Left ventricle myocardium superior (tissue), 1 donor: Measurements from ENCODE around the gene SNX8. TPM values are rescaled to one million over a fixed set of nuclear protein-coding genes. Genes with fewer than 3 reads are reported as not detected.
"Not testable (repeated sequence)": the region's sequence is repeated elsewhere in the genome, so short reads cannot be mapped to it uniquely, and the experiment has no call there.

Experiments
- ATAC-seq: fragments of 200-7000 bp; cut with Tn5 transposase; one replicate; pipeline ENCODE4 v1.9.1; 2020; ENCODE audit warnings: mild to moderate bottlenecking, moderate library complexity
- DNase-seq: peaks from one replicate; pipeline ENCODE4 v3.0.0-alpha.2; 2020
- intact Hi-C: fragments of 100-400 bp; cut with micrococcal nuclease; formaldehyde crosslinking; loops from one replicate; pipeline ENCODE4 v1.11.0; 2022
- long read RNA-seq: library from polyadenylated mRNA; unstranded; transcript quantifications from one replicate; pipeline ENCODE4 v2.0.0, GENCODE V29; 2021
- total RNA-seq: library from RNA; stranded (reverse); fragmentation: NEBNext Ultra II Directional; extraction: Animal tissue kit (Norgen Biotek cat#: 25700); gene quantifications from one replicate; pipeline ENCODE4 v1.2.1, GENCODE V29; 2021
- donor health status: DM: no; HTN: yes; CAD: no; lungs with severe emphysema.

The SNX8 gene, protein sequence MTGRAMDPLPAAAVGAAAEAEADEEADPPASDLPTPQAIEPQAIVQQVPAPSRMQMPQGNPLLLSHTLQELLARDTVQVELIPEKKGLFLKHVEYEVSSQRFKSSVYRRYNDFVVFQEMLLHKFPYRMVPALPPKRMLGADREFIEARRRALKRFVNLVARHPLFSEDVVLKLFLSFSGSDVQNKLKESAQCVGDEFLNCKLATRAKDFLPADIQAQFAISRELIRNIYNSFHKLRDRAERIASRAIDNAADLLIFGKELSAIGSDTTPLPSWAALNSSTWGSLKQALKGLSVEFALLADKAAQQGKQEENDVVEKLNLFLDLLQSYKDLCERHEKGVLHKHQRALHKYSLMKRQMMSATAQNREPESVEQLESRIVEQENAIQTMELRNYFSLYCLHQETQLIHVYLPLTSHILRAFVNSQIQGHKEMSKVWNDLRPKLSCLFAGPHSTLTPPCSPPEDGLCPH
- 16.7 TPM for total RNA-seq
- long read RNA-seq, full-length matches to known transcripts, result 11 of 14 reads
- long read RNA-seq, partial matches to known transcripts, result 1 of 14 reads
- long read RNA-seq, other reads (novel, unspliced or antisense), result 2 of 14 reads

DNA sequence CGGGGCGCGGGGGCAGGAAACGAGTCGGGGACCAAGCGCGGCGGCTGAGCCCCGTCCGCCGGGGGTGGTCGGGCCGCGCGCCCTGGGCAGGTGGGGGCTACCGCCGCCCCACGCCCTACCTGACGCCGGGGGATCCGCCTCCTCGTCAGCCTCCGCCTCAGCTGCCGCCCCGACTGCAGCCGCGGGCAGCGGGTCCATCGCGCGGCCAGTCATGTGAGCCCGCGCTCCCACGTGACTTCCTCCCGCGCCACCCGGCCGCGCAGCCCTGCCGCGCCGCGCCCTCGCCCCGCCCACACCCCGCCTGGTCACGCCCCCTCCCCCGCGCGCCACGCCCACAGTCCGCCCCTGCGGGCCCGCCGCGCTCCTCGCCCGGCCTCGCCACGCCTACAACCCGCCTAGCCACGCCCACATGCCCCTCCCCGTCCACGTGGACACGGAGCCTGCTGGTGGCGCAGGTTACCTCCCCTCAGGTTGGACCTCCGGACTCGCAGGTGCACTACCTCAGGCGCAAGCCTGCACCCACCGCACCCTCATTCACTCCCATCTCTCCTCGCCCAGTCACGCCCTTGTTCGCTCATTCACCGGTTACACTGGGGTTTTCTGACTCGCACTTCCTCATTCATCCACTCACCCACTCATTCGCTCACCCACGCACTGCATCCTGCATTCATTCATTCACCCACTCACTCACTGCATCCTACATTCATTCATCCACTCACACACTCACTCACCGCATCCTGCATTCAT lies at the start of gene SNX8:
SNX8 (minus strand) TSS at position 233 of the 747 bp plus-strand sequence; CDS start at position 213, 20 bp downstream.
- peak; percentile 99 for ATAC-seq
- intact Hi-C loops, result no loop called here

DNA sequence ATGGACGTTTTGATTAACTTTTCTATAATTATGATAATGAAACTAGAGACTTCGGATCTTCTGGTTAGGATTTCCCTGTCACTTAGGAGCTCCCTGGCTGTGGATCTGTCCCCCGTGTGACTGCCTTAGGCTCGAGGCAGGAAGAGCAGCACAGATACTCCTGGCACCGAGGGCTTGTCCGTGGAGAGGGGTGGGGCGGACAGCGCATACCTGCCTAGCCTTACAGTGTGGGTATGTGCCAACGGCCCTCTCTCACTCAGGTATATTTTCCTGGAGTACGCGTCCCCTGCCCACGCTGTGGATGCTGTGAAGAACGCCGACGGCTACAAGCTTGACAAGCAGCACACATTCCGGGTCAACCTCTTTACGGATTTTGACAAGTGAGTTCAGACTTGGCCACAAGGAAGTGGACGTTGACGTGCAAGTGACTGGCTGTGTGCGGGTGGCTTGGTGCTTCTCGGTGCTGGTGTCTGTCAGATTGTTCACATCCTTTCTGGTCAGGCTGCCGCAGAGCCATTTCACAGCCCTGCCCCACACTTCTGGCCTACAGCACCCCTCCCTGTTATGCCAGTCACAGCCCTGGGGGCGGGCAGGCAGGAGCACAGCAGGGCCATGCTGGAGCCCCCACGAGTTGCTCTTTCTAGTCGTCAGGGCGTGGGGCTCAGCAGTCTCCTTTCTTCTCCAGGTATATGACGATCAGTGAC lies 48.3 kb upstream of the SNX8 start:
- intact Hi-C loops, result no loop called here
- ATAC-seq, result no peak
- no peak for DNase-seq

More for the DNA sequence above, at the start of gene SNX8:
- DNase-seq, result peak; percentile 94

DNA sequence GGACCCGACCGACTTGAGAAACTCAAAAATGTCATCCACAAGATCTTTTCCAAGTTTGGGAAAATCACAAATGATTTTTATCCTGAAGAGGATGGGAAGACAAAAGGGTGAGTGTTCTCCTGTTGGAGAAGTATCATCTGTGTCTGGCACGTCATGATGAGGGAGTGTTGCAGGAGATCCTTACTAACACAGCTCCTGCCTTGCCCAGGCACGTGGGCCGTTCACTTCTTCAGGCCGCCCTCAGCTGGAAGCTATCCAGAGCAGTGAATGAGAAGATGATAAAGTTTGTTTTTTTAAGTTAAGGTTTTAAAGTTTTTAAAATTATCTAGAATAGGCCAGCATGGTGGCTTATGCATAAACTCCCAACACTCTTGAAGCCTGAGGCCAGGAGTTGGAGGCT lies 46.6 kb upstream of the SNX8 start:
- ATAC-seq, result no peak
- DNase-seq, result no peak
- intact Hi-C loops, result no loop called here

DNA sequence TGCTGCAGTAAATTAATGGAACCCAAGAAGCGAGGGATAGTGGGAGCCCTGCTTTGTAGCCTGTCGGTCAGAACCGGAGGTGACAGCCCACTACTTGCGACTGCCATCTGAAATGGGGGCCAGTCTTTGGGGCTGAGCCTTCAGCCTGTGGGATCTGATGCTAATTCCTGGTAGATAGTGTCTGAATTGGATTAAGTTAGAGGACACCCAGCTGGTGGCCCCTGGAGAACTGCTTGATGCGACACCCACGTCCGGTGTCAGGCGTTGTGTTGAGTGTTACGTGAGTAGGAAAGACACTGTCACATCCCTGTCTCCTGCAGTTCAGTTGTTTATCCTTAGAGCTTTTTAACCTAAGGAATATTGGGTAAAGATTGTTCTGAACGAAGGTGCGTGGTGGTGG lies 45.4 kb upstream of the SNX8 start:
- intact Hi-C loops, result no loop called here
- DNase-seq (no peak), ATAC-seq (no peak)

DNA sequence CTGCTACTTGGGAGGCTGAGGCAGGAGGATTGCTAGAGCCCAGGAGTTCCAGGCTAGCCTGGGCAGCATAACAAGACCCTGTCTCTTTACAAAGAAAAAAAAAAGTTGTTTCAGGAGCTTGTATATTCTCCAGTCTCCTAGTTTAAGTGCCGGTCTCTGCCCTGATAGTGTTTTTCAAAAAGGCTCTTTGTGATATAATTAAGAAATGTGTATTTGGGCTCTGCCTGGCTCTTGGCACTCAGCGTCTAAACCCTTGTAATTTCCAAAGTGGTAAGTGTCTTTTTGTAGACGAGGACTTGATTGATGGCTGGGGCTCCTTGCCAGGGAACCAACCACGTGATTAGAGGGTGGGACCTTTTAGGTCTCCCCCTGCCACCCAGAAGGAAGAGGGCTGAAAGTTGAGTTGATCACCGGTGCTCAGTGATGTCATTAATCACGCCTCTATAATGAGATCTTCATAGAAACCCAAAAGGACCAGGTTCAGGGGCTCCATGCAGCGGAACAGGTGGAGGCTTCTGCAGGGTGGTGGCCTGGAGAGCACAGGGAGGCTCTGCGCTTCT lies 44.8 kb upstream of the SNX8 start:
- ATAC-seq (no peak), DNase-seq (no peak)
- intact Hi-C loops, result no loop called here

DNA sequence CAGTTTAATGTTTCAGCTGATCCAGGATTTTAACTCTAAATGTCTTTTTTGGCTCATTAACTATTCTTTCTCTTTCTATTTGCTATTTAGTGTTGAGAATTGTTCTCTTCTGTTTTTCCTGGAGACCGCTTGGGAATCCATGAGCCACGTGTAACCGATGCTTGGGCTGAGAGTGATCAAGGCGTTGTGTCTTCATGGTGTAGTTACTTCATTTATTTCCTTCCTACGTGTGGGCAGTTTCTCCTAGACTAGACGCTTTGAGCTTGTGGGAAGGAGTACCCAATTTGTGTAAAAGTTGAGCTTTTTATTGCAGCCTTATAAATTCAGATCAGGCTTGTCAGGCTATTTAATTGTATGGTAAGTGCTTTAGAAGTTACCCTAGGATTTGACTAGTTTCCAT lies 43.3 kb upstream of the SNX8 start:
- ATAC-seq (no peak), DNase-seq (no peak)
- intact Hi-C loops, result no loop called here

DNA sequence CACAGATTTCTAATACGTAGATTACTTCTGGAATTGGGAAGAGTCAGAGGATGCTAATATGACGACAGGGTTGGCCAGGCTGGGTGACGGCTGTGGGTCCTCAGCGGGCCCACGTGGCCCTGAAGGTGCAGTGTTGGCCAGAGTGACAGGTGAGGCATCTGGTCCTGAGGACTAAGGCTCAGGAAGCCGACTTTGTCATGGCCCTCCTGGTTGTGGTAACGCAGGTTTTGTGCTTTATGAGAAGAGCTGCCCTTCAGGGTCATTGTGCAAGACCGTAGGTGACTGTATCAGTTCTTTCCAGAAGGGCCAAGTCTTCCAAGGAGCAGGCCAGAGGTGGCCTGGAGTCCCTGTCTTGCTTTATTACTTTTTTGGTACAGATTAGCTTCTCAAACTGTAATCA lies 42.9 kb upstream of the SNX8 start:
- intact Hi-C loops, result no loop called here

DNA sequence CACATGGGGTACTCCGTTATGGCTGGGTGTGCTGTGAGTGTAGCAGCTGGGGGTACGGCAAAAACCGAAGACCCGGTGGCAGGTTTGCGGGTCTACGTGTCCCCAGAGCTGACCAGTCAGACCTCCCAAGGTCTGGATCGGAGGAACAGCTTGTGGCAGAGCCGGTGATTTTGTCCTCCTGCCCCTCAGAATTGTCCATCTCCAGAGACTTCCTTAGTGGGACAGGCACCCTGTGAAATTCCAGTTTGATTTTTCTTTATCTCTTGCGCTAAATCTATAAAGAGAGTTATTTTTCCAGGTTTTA lies 41.4 kb upstream of the SNX8 start:
- DNase-seq (no peak), ATAC-seq (no peak)
- intact Hi-C loops, result no loop called here

More for the DNA sequence above, 42.9 kb upstream of the SNX8 start:
- DNase-seq (no peak), ATAC-seq (no peak)

DNA sequence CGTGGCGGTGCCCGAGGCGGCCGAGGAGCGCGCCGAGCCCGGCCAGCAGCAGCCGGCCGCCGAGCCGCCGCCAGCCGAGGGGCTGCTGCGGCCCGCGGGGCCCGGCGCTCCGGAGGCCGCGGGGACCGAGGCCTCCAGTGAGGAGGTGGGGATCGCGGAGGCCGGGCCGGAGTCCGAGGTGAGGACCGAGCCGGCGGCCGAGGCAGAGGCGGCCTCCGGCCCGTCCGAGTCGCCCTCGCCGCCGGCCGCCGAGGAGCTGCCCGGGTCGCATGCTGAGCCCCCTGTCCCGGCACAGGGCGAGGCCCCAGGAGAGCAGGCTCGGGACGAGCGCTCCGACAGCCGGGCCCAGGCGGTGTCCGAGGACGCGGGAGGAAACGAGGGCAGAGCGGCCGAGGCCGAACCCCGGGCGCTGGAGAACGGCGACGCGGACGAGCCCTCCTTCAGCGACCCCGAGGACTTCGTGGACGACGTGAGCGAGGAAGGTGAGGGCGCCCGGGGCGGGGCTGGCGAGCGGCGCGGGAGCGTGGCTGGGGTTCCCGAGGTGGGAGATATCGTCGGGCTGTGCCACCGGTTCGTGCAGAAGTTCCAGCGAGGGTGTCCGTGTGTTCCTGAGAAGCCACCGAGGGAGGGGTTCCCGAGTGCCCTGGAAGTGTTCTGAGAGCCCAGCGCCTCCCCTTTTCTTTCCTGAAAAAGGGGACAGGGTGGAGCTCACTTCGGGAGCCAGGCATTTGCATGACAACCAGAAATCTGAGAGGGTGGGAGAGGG lies 40.9 kb upstream of the SNX8 start:
- peak; percentile 39 for DNase-seq
- intact Hi-C loops, result no loop called here
- no peak for ATAC-seq

DNA sequence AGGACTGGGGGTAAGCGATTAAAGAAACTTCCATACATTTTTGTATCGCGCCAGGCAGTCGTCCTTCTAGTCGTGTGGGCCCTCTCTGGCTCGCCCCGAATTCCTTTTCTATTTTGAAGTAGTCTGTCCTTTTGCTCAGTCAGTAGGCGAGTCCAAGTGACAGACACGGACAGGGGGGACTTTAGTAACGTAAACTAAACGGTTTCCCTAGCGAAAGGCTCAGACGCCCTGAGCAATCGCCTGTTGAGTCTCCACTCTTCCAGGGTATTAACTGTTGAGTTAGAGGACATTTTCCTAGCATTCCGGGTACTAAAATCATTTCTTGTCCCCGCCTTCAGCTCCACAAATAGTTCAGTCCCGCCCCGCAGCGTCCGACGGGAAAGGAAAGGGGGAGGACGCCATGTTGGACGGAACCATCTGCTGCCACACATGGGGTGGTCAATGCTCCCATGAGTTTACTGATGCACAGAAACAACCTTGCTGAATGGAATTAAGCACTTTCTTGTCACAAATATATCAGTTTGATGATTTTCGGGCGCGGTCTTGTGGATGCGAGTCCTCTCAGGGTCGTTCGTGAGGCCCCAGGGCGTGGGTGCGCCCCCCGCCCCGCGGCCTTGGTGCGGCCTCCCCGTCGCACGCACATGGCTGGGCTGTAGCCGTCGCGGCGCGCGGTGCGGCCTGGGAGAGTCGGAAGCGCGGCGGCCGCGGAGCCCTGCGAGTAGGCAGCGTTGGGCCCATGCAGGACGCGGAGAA lies 40.1 kb upstream of the SNX8 start, which contains the start of gene EIF3B:
EIF3B (plus strand) TSS at position 642 of the 753 bp plus-strand sequence; CDS start at position 737, 95 bp downstream.
- ATAC-seq, result peak; percentile 95
- peak; percentile 95 for DNase-seq
- intact Hi-C loops, result no loop called here

DNA sequence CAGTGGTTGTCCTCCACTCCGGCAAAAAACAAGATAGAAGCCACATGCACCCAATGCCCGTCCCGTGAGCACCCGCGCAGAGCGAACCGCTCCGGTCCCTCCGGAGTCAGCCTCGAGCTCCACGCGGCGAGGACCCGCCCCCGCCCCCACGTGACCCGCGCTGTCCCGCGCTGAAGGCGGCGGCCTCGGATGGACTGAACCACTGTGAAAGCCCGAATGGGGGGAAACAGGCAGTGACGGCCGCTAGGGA lies 39.6 kb upstream of the SNX8 start:
- ATAC-seq (peak; percentile 92), DNase-seq (peak; percentile 94)
- intact Hi-C loops, result no loop called here

DNA sequence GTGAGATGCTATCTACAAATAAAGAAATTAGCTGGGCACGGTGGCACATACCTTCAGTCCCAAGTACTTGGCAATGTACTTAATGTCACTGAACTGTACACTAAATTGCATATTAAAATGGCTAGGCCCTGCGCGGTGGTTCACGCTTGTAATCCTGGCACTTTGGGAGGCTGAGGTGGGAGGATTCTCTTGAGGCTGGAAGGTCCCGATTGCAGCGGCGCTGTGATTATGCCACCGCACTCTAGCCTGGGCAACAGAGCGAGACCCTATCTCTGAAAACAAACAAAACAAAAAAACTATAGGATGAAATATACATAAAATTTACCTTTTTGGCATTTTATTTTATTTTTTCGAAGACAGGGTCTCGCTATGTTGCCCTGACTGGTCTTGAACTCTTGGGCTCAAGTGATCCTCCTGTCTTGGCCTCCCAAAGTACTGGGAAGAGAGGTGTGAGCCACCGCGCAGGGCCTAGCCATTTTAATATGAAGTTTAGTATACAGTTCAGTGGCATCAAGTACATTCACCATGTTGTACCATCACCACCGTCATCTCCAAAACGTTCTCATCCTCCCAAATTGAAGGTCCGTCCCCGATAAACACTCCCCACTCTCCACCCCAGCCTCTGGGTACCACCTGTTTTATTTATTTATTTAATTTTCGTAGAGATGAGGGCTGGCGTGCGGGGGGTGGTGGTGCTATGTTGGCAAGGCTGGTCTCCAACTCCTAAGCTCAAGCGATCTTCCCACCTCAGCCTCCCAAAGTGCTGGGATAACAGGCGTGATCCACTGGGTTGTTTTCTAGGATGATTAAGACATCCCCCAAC lies 39.1 kb upstream of the SNX8 start:
- ATAC-seq (no peak), DNase-seq (no peak)
- intact Hi-C loops, result no loop called here

DNA sequence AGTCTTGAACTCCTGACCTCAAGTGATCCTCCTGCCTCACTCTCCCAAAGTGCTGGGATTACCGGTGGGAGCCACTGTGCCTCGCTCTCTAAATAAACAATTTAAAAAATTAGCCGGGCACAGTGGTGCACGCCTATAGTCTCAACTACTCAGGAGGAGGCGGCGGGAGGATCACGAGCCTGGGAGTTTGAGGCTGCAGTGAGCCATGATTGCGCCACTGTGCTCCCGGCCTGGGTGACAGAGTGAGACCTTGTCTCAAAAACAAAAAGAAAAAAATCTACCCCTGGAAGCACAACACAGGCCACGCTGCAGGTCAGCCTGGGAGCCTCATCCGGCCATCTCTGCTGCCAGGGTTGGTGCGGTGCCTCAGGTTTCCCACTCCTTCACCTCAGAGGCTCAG lies 36.6 kb upstream of the SNX8 start:
- no peak for DNase-seq
- intact Hi-C loops, result no loop called here
- ATAC-seq, result no peak

DNA sequence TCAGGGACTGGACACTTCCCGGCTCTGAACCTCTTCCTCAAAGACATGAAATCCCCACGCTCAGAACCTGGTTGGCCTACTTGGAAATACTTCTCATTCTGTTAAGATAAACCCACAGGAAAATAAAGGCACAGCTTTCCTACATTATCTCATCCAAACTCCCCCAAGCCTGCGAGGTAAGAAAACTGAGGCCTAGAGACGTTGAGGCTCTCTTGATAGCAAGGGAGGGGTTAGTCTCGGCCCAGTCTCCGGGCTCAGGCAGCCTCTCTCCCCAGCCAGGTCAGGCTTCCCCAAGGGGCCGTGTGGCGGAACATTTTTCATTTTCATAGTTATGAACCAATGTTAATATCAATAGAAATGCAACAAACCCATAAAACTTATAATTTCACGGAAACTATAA lies 35.8 kb upstream of the SNX8 start:
- intact Hi-C loops, result no loop called here
- DNase-seq, result no peak

DNA sequence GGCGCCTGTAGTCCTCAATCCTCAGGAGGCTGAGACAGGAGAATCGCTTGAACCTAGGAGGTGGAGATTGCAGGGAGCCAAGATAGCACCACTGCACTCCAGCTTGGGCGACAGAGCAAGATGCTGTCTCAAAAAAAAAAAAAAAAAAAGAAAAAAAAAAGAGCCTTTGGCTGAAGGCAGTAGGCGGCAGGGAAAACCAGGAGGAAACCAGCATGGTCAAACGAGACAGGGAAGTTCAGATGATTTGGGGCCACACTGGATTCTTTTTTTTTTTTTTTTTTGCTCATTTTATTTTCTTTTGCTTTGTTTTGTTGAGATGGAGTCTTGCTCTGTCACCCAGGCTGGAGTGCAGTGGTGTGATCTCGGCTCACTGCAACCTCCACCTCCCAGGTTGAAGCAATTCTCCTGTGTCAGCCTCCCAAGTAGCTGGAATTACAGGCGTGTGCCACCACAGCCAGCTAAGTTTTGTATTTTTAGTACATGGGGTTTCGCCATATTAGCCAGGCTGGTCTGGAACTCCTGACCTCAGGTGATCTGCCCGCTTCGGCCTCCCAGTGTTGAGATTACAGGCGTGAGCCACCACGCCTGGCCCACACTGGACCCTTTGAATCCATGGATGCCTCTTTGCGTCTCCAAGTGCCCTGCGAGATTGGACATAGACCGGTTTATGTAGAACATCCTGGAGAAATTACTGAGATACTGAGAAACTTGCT lies 33.3 kb upstream of the SNX8 start:
- DNase-seq, intact Hi-C loops: not testable (repeated sequence)
- ATAC-seq, result peak; percentile 21

More for the DNA sequence above, 35.8 kb upstream of the SNX8 start:
- no peak for ATAC-seq

DNA sequence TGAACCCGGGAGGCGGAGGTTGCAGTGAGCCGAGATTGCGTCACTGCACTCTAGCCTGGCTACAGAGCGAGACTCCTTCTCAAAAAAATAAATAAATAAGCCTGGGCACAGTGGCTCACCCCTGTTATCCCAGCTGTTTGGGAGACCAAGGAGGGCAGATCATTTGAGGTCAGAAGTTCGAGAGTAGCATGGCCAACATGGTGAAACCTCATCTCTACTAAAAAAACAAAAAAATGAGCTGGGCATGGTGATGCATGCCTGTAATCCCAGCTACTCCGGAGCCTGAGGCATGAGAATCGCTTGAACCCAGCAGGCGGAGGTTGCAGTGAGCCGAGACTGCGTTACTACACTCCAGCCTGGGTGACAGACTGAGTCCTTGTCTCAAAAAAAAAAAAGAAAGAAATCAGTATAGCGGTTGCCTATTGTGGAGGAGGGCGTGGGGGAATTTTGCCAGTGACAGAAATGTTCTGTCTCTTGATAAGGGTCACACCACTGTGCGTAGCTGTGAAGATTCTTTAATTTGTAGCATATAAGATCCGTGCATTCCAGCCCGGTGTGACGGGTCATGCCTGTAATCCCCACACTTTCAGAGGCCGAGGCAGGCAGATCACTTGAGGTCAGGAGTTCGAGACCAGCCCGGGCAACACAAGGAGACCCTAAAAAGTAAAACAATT lies 22.5 kb upstream of the SNX8 start:
- ATAC-seq (no peak), DNase-seq (no peak)
- intact Hi-C loops, result no loop called here
